GM18909 (cell line): ENCODE measurements around the gene LIMS1.
"Not testable (repeated sequence)": the region's sequence is repeated elsewhere in the genome, so short reads cannot be mapped to it uniquely, and the experiment has no call there.

Source experiments
- ATAC-seq: cut with Tn5 transposase; IDR thresholded peaks from one replicate; pipeline ENCODE4 v1.9.1; 2021; ENCODE audit warnings: mild to moderate bottlenecking; ENCODE audit not compliant: unreplicated experiment, poor library complexity

LIMS1 gene

DNA sequence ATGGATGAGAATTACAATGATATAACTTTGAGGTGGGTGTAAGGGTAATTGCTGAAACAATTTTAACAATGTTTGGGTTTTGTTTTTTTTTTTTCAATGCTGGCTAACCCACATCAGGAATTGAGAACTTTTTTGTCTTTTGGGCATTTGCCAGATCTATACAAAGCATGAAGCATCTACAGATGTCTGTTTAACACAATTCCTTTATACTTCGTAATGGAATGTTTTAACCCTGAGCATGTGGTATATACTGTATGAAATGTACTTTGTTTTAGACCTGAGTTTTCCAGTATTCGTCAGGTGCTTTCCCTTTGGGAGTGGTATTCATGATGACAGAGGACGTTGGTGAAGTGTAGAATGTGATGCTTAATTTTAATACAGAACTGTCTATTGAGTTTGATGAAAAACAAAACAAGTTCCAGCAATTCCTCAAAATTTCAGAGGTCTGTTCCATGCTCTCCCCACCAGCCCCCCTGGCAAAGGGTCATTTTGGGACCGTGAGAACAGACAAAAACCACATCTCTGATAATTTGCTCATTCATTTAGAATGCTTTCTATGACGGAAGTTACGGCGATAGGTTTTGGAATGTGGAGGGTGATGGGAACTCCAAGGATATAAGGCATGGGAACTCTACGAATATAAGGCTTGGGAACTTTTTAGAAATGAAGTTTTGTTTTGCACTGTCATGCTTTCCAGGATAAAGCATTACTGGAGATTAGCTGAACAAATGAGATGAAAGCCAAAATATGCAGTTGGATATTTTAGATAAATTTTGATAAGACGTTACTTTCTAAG, 14.1 kb downstream of the LIMS1 start:
- no peak for ATAC-seq

DNA sequence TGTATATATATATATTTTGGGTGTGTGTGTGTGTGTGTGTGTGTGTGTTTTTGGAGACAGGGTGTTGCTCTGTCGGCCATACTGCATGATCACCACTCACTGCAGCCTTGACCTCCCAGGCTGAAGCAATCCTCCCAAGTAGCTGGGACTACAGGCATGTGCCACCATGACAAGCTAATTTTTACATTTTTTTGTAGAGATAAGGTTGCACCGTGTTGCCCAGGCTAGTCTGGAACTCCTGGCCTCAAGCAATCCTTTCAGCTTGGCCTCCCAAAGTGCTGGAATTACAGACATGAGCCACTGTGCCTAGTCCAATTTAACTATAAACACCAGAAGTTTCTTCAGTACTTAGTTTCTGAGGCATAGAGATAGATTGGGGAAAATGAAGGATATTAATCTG, 18.3 kb downstream of the LIMS1 start:
- no peak for ATAC-seq

DNA sequence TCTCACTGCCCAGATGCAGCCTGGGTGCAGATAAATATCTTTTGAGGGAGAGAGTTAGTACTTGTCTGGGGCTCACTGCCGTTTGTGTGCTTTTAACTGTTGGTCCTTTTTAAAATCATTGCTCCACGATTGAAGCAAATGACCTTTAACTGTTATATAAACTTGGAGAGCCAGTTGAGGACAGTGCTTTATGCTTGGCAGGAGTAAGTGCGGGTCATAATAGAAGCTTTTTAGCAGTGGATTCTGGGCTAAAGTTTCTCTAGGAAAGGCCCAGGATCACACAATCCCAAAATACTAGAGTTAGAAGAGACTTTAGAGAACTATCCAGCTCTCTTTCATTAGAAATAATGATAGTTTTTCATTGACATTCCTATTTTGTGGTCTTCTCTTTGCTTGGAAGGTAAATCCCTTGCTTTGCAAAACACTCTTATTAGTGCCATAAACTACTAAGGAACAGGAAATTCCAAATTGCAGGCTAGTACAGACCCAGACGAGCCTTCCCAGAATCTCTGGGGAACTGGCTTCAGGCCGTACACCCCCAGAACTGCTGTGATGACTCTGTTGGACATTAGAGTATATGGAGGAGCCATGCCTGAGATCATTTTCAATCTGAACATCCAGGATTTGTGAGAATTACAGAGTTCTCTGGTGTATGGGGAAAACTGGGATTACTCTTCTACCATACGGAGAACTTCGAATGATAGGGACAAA, 19.1 kb downstream of the LIMS1 start:
- ATAC-seq, result no peak

DNA sequence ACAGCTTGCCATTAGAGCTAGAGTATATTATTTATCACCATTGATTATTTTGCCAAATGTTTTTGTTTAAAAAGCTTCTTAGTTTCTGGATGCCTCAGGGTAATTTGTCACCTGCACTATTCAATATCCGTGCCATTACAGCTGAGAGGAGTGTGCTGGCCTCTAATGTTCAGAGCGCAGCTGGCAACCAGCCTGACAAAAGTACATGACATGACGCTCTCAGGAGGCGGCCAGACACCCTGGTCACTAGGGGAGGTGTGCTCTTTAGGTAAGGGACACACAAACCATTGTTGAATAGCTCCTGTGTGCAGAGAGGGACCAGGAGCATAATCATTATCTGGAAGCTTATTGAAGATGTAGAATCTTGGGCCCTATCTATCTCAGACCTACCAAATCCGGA, 20.3 kb downstream of the LIMS1 start:
- ATAC-seq, result no peak

DNA sequence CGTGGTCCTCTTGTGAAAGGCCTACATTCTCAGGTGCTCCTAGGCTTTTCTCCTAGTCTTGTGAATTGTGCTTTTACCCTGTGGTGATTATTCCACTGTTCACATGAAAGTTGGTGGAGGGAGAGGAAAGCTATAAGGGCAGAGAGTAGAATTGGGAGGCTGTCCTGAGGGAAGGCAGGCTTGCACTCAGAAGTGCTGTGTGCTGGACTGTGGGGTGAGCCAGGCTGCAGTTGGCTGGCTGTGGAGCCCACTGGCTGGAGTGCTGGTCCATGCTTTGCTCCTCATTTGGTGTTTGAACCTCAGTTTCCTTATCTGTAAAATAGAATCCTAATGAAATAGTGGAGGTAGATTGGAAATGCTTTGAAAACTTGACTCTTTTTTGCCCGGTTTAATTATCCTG, 21.3 kb downstream of the LIMS1 start:
- ATAC-seq, result no peak

DNA sequence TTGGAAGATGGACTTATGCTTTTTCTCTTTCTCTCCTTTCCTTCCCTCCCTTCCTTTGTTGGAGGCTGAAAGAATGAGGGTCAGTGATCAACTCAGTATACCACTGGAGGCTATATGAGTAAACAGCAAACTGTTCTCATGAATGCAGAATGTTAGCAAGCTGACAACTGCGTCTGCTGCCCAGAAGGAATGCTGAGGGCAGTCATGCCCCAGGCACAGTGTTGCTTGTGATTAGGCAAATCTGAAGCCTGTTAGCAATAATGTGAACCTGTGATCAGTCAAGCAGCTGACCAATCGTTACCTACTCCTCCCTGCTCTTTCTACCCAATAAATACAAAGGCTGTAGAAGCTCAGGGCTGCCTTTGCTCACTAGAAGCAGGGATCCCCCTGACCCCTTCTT, 22.3 kb downstream of the LIMS1 start:
- not testable (repeated sequence) for ATAC-seq

DNA sequence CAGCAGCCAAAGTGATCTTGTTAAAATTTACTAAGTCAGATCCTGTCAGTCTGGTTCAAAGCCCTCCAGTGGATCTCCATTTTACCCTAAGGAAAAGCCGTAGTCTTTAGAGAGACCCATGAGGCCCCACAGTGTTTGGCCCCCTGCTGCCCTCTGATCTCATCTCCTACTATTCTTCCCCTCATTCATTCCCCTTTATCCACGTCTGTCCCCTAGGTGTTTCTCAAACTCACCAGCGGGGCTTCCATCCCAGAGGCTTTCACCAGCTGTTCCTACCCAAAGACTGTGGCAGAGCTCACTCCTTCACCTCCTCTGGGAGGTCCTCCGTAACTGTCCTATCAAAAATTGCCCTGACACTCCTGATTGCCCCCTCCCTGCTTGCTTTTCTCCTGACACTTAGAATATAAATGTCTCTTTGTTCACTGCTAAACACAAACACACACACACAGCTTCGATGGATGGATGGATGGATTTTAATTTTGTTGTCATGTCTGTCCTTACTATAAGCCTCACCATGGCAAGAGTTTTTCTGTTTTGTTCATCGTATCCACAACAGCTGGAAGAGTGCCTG, 26.1 kb downstream of the LIMS1 start:
- ATAC-seq, result no peak

DNA sequence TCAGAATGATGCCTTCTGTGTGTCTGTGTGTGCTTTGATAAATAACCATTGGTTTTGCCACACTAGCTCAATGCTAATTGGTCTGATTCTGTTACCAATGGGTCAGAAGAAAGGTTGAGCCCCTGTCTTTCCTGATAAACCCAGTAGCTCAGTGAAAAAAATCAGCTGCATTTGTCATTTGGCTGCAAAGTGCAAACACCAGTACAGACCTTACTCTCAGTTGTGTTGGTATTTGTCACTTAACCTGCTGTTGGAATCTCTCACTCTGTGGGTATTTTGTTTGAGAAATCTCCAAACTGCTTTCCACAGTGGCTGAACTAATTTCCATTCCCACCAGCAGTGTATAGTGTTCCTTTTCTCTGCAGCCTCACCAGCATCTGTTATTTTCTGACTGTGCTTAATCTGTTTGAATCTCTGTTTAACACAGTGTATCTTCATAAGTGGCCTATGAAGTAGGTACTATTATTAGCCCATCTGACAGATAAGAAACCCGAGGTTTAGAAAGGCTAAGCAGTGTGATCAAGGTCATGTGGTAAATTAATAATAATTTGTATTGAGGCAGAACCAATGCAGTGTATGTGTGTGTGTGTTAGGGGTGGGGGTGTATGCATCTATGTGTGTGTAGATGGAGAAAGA, 26.7 kb downstream of the LIMS1 start:
- no peak for ATAC-seq

DNA sequence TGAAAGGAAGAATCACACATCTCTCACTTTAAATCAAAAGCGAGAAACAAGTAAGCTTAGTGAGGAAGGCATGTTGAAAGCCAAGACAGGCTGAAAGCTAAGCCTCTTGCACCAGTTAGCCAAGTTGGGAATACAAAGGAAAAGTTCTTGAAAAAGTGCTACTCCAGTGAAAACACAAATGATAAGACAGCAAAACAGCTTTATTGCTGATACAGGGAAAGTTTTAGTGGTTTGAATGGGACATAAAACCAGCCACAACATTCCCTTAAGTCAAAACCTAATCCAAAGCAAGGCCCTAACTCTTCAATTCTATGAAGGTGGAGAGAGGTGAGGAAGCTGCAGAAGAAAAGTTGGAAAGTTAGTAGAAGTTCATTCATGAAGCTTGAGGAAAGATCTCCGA, 28.0 kb downstream of the LIMS1 start:
- no peak for ATAC-seq

DNA sequence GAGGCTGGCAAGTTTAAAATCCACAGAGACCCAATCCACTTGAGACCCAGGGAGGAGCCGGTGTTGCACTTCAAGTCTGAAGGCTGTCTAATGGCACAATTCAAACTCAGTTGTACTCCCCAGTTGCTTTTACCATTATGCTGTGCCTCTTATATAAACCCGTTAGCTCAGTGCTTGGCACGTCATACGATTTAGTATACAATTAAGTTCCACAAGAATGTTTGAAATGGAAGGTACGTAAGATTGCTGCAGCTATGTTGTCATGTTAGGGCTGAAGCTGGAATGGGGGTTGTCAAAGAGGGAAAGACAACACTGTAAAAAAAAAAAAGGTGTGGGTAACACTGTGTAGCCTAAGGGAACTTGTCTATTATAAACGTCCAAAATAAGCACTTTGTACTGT, 30.2 kb downstream of the LIMS1 start:
- no peak for ATAC-seq

DNA sequence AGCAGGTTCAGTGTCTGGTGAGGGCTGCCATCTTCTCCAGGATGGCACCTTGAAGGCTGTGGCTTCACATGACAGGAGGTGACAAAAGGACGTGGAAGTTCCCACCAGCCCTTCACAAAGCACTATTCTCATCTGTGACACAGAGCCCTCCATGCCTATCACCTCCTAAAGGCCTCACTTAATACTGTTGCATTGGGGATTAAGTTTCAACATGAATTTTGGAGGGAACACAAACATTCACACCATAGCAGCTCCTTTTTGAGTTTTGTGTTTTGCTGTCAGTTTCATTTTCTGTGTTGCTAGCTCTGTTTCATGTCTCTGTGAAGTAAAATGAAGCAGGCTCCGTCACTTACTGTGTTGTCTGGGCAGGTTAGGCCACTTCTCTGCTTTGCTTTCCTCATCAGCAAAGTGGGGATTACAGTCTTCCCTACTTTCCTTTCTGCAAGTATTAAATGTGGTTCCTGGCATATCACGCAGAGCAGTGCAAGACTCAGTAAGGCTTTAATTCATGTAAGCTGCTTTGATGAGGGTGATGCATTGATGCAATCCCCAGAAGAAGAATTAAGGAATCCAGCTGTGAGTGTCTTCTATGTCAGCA, 31.6 kb downstream of the LIMS1 start:
- peak; percentile 72 for ATAC-seq

DNA sequence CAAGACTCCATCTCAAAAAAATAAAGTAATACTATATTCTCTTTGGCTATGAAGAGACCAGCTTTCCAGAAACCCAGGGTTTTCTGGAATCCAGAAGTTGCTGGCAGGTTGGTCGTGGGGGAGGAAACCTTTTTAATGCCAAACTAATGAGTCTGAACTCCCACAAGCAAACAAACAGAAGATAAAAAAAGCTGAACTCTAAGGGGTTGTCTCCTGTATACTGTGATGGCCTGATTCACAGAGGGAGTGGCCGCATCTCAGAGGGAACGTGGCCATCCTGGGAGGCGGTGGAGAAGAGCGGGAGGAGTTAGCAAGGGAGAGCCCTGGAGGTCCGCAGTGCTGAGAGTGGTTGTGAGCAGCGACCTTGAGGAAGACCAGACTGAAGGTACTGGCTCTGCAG, 36.1 kb downstream of the LIMS1 start:
- no peak for ATAC-seq

DNA sequence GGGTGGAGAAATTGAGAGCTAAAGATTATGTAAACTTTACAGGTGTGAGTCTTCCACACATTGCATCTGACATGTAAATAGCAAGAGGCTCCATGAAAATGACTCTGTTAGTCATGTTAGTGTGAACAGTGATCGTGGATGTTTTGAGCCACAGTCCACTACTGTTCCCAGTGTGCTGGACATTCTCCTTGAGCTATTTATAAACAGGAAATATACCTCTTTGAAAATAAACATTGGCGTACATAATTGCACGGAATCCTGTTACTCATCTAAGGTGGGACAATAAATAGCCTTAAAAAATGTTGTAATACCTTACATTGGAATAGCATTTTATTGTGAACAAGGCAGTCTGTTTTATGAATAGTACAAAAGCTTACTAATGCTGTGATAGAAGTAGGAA, 37.0 kb downstream of the LIMS1 start:
- ATAC-seq, result no peak

DNA sequence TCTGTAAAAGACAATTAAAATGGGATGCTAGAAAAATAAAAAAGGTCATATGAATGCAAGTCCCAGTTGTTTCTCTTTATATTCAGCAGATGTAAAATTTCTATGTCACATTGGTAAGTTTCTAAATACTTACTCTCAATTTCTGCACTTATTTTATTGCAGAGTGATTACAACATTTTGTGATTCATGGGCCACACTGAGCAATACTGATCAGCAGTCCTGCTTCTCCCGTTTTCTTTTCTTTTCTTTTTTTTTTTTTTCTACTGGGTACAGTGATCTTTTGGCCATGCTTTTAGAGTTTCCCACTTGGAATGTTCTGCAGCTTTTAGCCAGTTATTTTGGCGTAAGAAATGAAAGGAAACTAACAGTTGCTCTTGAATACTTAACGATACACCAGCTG, 38.8 kb downstream of the LIMS1 start:
- no peak for ATAC-seq

DNA sequence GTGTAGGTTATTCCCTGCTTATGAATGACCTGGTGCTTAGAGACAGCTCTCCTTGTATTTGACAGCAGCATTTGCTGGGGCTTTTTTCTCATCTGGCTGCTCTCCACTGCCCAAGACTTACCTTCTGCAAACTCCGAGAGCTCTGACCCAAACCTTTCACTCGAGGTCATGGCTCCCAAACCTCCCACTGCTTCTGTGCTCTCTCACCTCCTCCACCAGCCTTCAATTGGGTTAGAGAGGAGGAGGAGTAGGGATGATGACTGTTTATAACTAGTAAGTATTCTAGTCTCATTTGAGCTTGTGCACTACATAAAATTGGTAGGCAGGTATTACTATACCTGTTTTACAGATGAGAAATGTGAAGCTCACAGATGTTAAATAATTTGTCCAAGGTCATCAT, 40.1 kb downstream of the LIMS1 start:
- ATAC-seq, result no peak

DNA sequence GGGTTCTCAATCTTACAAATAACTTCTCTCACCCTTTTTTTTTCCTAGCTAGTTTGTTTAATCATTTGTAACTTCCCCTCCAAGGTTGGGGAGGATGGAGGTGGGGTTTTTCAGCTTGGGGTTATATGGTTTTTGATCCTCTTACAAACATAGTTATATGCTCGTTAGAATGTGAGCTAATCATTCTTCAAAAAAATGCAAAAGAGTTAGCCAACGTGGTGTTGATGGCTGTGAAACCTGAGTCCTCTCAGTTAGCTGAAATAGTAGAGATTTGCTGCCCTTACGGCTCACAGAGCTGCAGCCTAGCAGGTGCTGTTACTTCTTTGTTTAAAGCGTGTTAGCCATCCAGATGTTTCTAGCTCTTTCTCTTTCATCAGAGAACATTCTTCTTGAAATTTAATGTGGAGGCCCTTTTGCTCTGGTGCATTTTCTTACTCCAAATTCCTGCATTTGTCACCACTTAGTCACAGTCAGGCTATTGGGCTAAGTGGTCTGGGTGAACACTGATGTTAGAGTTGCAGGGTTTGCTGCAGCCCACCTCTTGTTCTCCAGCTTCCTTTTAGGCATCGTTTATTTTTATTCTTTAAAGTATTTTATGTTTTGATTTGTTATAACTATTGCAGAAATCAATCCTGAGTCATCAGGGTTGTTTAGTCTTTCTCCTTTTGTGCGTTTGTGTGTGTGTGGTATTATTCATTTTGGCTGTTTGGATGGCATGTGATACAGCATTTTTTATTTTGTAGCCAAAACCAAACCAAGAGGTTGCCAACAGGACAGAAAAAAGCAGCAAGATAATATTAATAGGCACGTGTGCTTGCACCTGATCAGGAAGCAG, 41.1 kb downstream of the LIMS1 start:
- ATAC-seq, result peak; percentile 97

DNA sequence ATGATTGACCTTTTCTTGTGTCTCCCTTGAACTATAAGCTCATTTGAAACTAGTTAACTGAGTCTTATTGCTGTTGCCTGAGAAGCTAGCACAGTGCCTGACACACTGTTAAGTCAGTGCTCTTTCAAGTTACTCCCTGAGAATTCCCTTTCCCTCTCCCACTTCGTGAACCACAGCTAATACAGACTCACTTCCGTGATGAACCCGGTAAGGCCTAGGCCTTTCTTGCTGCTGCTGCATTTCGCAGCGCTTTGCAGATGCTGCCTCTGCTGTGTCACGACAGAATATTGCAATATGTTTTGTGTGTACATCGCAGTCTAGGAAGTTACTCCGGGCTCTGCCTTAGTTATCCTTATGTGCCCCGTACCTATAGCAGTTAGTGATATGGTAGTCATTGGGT, 42.8 kb downstream of the LIMS1 start:
- ATAC-seq, result no peak

DNA sequence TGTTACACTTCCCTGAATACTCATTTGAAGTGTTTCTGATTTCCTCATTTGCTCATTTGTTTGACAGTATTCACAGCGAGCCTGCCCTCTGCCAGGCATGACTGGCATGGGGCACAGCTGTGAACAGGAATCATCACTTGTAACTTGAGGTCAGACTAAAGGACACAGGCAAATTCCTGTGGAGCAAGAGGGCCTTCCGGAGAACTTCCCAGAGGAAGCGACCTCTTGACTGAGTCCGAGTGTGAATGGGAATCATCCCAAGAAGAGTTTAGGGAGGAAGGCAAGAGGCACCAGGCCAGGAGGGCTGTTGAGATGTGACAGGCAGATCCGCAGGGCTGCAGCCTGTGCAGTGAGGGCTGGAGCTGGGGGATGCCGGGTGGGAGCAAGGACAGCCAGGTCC, 45.4 kb downstream of the LIMS1 start:
- ATAC-seq, result no peak

DNA sequence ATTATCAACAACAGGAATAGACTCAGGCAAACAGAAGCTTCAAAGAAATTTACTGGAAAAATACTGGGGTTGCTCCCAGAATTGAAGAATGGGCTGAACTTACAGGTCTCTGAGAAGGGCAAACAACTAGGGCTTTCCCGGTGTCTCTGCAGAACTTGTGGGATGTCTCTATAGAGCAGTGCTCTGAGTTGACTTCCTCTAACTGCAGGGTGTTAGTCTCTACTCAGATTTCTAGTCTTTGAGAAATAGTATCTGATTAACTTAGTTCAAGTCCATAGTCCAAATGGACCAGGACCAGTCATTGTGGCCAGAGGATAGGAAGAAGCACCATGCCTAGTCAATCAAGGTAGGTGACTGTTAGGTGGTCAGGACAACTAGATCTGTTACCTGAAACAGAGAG, 45.8 kb downstream of the LIMS1 start:
- ATAC-seq, result no peak
